Effector memory CD4-positive, alpha-beta T cell (primary cell): ENCODE measurements around the gene SLC39A5.

Experiments
- DNase-seq, 3 donors: peaks; one replicate each; pipeline ENCODE4 v3.0.0-alpha.2; 2020
- H3K27ac ChIP-seq: 2 replicates; pipeline ENCODE4 v1.7.0; 2013; ENCODE audit warnings: mild to moderate bottlenecking, low read length, moderate library complexity; ENCODE audit not compliant: insufficient read depth, poor library complexity, severe bottlenecking
- H3K27me3 ChIP-seq: replicated peaks from 2 replicates; pipeline ENCODE4 v1.7.0; 2013; ENCODE audit warnings: mild to moderate bottlenecking, low read length; ENCODE audit not compliant: insufficient read depth, control insufficient read depth, poor library complexity, severe bottlenecking
- H3K36me3 ChIP-seq: 2 replicates; pipeline ENCODE4 v1.7.0; 2013; ENCODE audit warnings: mild to moderate bottlenecking, low read length, moderate library complexity; ENCODE audit not compliant: control insufficient read depth, insufficient read depth
- H3K4me1 ChIP-seq: 2 replicates; pipeline ENCODE4 v1.7.0; 2013; ENCODE audit warnings: low read length, mild to moderate bottlenecking; ENCODE audit not compliant: control insufficient read depth, insufficient read depth, poor library complexity, severe bottlenecking
- H3K4me3 ChIP-seq: 2 replicates; pipeline ENCODE4 v1.7.0; 2013; ENCODE audit warnings: low read length, low read depth, mild to moderate bottlenecking; ENCODE audit not compliant: insufficient read depth, poor library complexity, severe bottlenecking
- H3K9me3 ChIP-seq: 2 replicates; pipeline ENCODE4 v1.7.0; 2013; ENCODE audit warnings: mild to moderate bottlenecking, low read length, moderate library complexity; ENCODE audit not compliant: control insufficient read depth

Gene SLC39A5

GRCh38 chr12:56224954-56225353 is 4.9 kb upstream of the SLC39A5 start:
- H3K4me3 ChIP-seq, result peak overlapping the region; percentile 56
- DNase-seq, result no peak
- no peaks in the 10 kb centered on the region for H3K36me3 ChIP-seq
- peak overlapping the region; percentile 72 for H3K27ac ChIP-seq
- H3K9me3 ChIP-seq, result no peaks in the 10 kb centered on the region
- no peaks in the 10 kb centered on the region for H3K27me3 ChIP-seq
- H3K4me1 ChIP-seq, result peaks cover 24% of the 10 kb centered on the region

GRCh38 chr12:56229082-56229481 is 769 bp upstream of the SLC39A5 start:
- Histone ChIP-seq H3K27me3 (no peaks in the 10 kb centered on the region), H3K4me1 (peaks cover 6% of the 10 kb centered on the region), H3K27ac (no peak overlapping the region), H3K4me3 (no peak overlapping the region), H3K36me3 (no peaks in the 10 kb centered on the region), H3K9me3 (no peaks in the 10 kb centered on the region)
- DNase-seq, result no peak

GRCh38 chr12:56230432-56231183 is 757 bp downstream of the SLC39A5 start:
- Histone ChIP-seq H3K27me3 (no peaks in the 10 kb centered on the region), H3K4me3 (no peak overlapping the region), H3K9me3 (no peaks in the 10 kb centered on the region), H3K36me3 (no peaks in the 10 kb centered on the region), H3K4me1 (no peaks in the 10 kb centered on the region), H3K27ac (no peak overlapping the region)
- no peak for DNase-seq

- DNase-seq, result no peak
- H3K27me3 ChIP-seq, result no peaks in the 10 kb centered on the region
- no peak overlapping the region for H3K27ac ChIP-seq
- no peak overlapping the region for H3K4me3 ChIP-seq
- H3K9me3 ChIP-seq, result no peaks in the 10 kb centered on the region
- no peaks in the 10 kb centered on the region for H3K4me1 ChIP-seq
- H3K36me3 ChIP-seq, result no peaks in the 10 kb centered on the region
Measured at GRCh38 chr12:56231184-56231582, 1.3 kb downstream of the SLC39A5 start.

- Histone ChIP-seq H3K27me3 (no peaks in the 10 kb centered on the region), H3K9me3 (no peaks in the 10 kb centered on the region), H3K4me3 (no peak overlapping the region), H3K36me3 (peaks cover 8% of the 10 kb centered on the region), H3K4me1 (no peaks in the 10 kb centered on the region), H3K27ac (no peak overlapping the region)
- DNase-seq, result no peak
Measured at GRCh38 chr12:56234746-56235436, 5.0 kb downstream of the SLC39A5 start.

- Histone ChIP-seq H3K27ac (no peak overlapping the region), H3K27me3 (no peaks in the 10 kb centered on the region), H3K4me3 (no peak overlapping the region), H3K36me3 (peaks cover 20% of the 10 kb centered on the region), H3K9me3 (no peaks in the 10 kb centered on the region), H3K4me1 (no peaks in the 10 kb centered on the region)
- DNase-seq, result no peak
Measured at GRCh38 chr12:56236091-56236490, 6.2 kb downstream of the SLC39A5 start.

GRCh38 chr12:56236985-56237384 is 7.1 kb downstream of the SLC39A5 start:
- Histone ChIP-seq H3K9me3 (no peaks in the 10 kb centered on the region), H3K4me3 (no peak overlapping the region), H3K36me3 (peaks cover 29% of the 10 kb centered on the region), H3K27me3 (no peaks in the 10 kb centered on the region), H3K27ac (no peak overlapping the region), H3K4me1 (no peaks in the 10 kb centered on the region)
- DNase-seq, result no peak

GRCh38 chr12:56237552-56237951 is 7.7 kb downstream of the SLC39A5 start:
- Histone ChIP-seq H3K27me3 (no peaks in the 10 kb centered on the region), H3K36me3 (peaks cover 34% of the 10 kb centered on the region), H3K4me1 (no peaks in the 10 kb centered on the region), H3K27ac (no peak overlapping the region), H3K4me3 (no peak overlapping the region), H3K9me3 (no peaks in the 10 kb centered on the region)
- DNase-seq, result no peak

- Histone ChIP-seq H3K4me3 (no peak overlapping the region), H3K27me3 (no peaks in the 10 kb centered on the region), H3K9me3 (no peaks in the 10 kb centered on the region), H3K27ac (no peak overlapping the region), H3K4me1 (no peaks in the 10 kb centered on the region), H3K36me3 (peaks cover 70% of the 10 kb centered on the region)
- no peak for DNase-seq
Measured at GRCh38 chr12:56241424-56242303, 11.8 kb downstream of the SLC39A5 start.
